ENCODE measurements around the gene USH1C.

USH1C gene

GRCh38 chr11:17519061-17519885 is 24.9 kb downstream of the USH1C start:
- ChIA-PET POLR2A (no interaction called here), CTCF (interaction anchor here (0.6 to 9.7 kb wide), 9 partner anchors 9 to 289 kb away, joined by 3 to 128 read pairs (median 4); no protein-coding TSS in a partner anchor)
- Histone ChIP-seq H3K27ac (ENCODE audit: extremely low read depth, low read depth, low read length) (no peak overlapping the region), H3K9me3 (ENCODE audit: control insufficient read depth, insufficient read depth, low read depth, low read length) (no peaks in the 10 kb centered on the region), H3K36me3 (ENCODE audit: control insufficient read depth in 2 of 2, insufficient read depth in 1 of 2, low read length in 2 of 2) (peaks cover 0 to 3% of the 10 kb centered on the region in 2 experiments; a peak in 1 of 3 replicates), H3K4me3 (ENCODE audit: low read depth, low read length) (no peak overlapping the region), H3K4me1 (ENCODE audit: control insufficient read depth, insufficient read depth, low read length) (no peaks in the 10 kb centered on the region)
- TF ChIP-seq PRDM10 (tag by site-specific recombination; IDR thresholded peaks at IDR 0.05): 0 out of 2 replicates have a peak, but pooled peaks have one; percentile 23
- no peak for TF ChIP-seq ZBTB21 (tag by site-specific recombination; IDR thresholded peaks at IDR 0.05)

GRCh38 chr11:17518366-17518765 is 25.9 kb downstream of the USH1C start:
- POLR2A ChIA-PET: no interaction called here
- H3K4me3 ChIP-seq (ENCODE audit: low read depth, low read length): no peak overlapping the region
- peaks cover 0 to 3% of the 10 kb centered on the region in 2 experiments; a peak in 1 of 3 replicates for H3K36me3 ChIP-seq (ENCODE audit: control insufficient read depth in 2 of 2, insufficient read depth in 1 of 2, low read length in 2 of 2)
- TF ChIP-seq ZNF571 (tag by site-specific recombination; IDR thresholded peaks at IDR 0.05): no peak
- no peak overlapping the region for H3K27ac ChIP-seq (ENCODE audit: extremely low read depth, low read depth, low read length)
- no peaks in the 10 kb centered on the region for H3K9me3 ChIP-seq (ENCODE audit: control insufficient read depth, insufficient read depth, low read depth, low read length)
- CTCF ChIA-PET: interaction anchor here (1.1 to 9.7 kb wide), 4 partner anchors 10 to 45 kb away, joined by 4 to 128 read pairs (median 5); no protein-coding TSS in a partner anchor
- H3K4me1 ChIP-seq (ENCODE audit: control insufficient read depth, insufficient read depth, low read length): no peaks in the 10 kb centered on the region

GRCh38 chr11:17517186-17517585 is 27.0 kb downstream of the USH1C start:
- Histone ChIP-seq H3K9me3 (ENCODE audit: control insufficient read depth, insufficient read depth, low read depth, low read length) (no peaks in the 10 kb centered on the region), H3K4me1 (ENCODE audit: control insufficient read depth, insufficient read depth, low read length) (no peaks in the 10 kb centered on the region), H3K27ac (ENCODE audit: extremely low read depth, low read depth, low read length) (no peak overlapping the region), H3K4me3 (ENCODE audit: low read depth, low read length) (no peak overlapping the region), H3K36me3 (ENCODE audit: control insufficient read depth in 2 of 2, insufficient read depth in 1 of 2, low read length in 2 of 2) (peaks cover 0 to 3% of the 10 kb centered on the region in 2 experiments; a peak in 1 of 3 replicates)
- POLR2A ChIA-PET: no interaction called here
- TF ChIP-seq GLI2 (tag by site-specific recombination; IDR thresholded peaks at IDR 0.05; ENCODE audit: borderline replicate concordance, low read depth): no peak
- no peak for TF ChIP-seq ZNF366 (tag by site-specific recombination; conservative IDR thresholded peaks at IDR 0.05)
- no peak for TF ChIP-seq ZNF248 (tag by site-specific recombination; IDR thresholded peaks at IDR 0.05)
- no peak for TF ChIP-seq ZBTB1 (tag by site-specific recombination; IDR thresholded peaks at IDR 0.05)
- TF ChIP-seq ZNF707 (tag by site-specific recombination; IDR thresholded peaks at IDR 0.05): no peak
- no peak for TF ChIP-seq ZNF513 (tag by site-specific recombination; IDR thresholded peaks at IDR 0.05)
- no peak for TF ChIP-seq ZSCAN23 (tag by site-specific recombination; IDR thresholded peaks at IDR 0.05)
- no peak for TF ChIP-seq ZNF350 (tag by site-specific recombination; IDR thresholded peaks at IDR 0.05)
- no peak for TF ChIP-seq ZBTB26 (tag by site-specific recombination; optimal IDR thresholded peaks at IDR 0.05)
- TF ChIP-seq ZNF701 (tag by site-specific recombination; IDR thresholded peaks at IDR 0.05): no peak
- TF ChIP-seq ZNF585B (tag by site-specific recombination; IDR thresholded peaks at IDR 0.05): no peak
- TF ChIP-seq TRIM28 (IDR thresholded peaks at IDR 0.05; ENCODE audit: borderline replicate concordance, low read length): no peak
- no peak for TF ChIP-seq ZNF138 (tag by site-specific recombination; IDR thresholded peaks at IDR 0.05; ENCODE audit: borderline replicate concordance)
- TF ChIP-seq ZNF423 (tag by site-specific recombination; IDR thresholded peaks at IDR 0.05): no peak
- TF ChIP-seq PRDM1 (tag by site-specific recombination; IDR thresholded peaks at IDR 0.05): no peak
- no peak for TF ChIP-seq ZFP3 (tag by site-specific recombination; IDR thresholded peaks at IDR 0.05; ENCODE audit: low read depth)
- no peak for TF ChIP-seq ZNF202 (tag by site-specific recombination; IDR thresholded peaks at IDR 0.05; ENCODE audit: borderline replicate concordance)
- TF ChIP-seq ZNF391 (tag by site-specific recombination; IDR thresholded peaks at IDR 0.05; ENCODE audit: borderline replicate concordance, low read depth): no peak
- no peak for TF ChIP-seq GLIS1 (tag by site-specific recombination; IDR thresholded peaks at IDR 0.05)
- CTCF ChIA-PET: interaction anchor here (1.3 to 9.7 kb wide), 3 partner anchors 9 to 12 kb away, joined by 4 to 128 read pairs (median 6); no protein-coding TSS in a partner anchor
